DOHH2 (cell line): ENCODE results near the gene GPR107.

Source experiments
- EZH2phosphoT487 ChIP-seq: fragments of 200-600 bp; sonication (generic); IDR thresholded peaks from 2 replicates; pipeline ENCODE4 v1.6.1; 2017; ENCODE audit warnings: borderline replicate concordance, mild to moderate bottlenecking, antibody characterized with exemption, low read length, moderate library complexity, mixed read lengths
- TF ChIP-seq, protein P1 (sequence below): fragments of 200-600 bp; sonication (generic); IDR thresholded peaks from one replicate; pipeline ENCODE4 v1.5.1; 2014; ENCODE audit warnings: antibody characterized with exemption, mild to moderate bottlenecking, low read depth, low read length; ENCODE audit not compliant: poor library complexity, severe bottlenecking

DNA sequence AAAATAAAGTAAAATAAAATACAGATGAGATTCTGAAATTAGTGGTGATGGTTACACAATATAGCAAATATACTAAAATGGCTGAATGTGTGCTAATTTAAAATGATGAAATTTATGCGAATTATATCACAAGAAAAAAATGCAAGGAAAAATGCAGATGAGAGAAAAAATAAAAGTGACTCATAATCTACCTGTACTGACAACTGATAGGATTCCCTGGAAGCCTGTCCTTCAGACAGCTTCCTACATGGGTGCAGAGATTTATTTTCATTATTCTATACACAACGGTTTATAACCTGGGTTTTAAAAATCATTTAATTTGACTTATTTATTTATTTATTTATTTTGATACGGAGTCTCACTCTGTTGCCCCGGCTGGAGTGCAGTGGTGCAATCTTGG lies 112.7 kb downstream of the GPR107 start:
- TF ChIP-seq, protein P1, sequence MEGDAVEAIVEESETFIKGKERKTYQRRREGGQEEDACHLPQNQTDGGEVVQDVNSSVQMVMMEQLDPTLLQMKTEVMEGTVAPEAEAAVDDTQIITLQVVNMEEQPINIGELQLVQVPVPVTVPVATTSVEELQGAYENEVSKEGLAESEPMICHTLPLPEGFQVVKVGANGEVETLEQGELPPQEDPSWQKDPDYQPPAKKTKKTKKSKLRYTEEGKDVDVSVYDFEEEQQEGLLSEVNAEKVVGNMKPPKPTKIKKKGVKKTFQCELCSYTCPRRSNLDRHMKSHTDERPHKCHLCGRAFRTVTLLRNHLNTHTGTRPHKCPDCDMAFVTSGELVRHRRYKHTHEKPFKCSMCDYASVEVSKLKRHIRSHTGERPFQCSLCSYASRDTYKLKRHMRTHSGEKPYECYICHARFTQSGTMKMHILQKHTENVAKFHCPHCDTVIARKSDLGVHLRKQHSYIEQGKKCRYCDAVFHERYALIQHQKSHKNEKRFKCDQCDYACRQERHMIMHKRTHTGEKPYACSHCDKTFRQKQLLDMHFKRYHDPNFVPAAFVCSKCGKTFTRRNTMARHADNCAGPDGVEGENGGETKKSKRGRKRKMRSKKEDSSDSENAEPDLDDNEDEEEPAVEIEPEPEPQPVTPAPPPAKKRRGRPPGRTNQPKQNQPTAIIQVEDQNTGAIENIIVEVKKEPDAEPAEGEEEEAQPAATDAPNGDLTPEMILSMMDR = no peak
- TF ChIP-seq EZH2phosphoT487 = no peak
